ENCODE measurements around the gene TCERG1L.

TCERG1L gene

GRCh38 chr10:131053192-131053591 lies 258.3 kb downstream of the TCERG1L start:
- no peak for DNase-seq

GRCh38 chr10:131050162-131050766 lies 261.3 kb downstream of the TCERG1L start:
- DNase-seq, result no peak

GRCh38 chr10:131049016-131049415 lies 262.5 kb downstream of the TCERG1L start:
- DNase-seq, result no peak

- DNase-seq, result no peak
Observed at GRCh38 chr10:131048606-131049005, 262.9 kb downstream of the TCERG1L start.

- no peak for DNase-seq
Observed at GRCh38 chr10:131047501-131047900, 264.0 kb downstream of the TCERG1L start.

GRCh38 chr10:131046194-131046593 lies 265.3 kb downstream of the TCERG1L start:
- no peak for DNase-seq

GRCh38 chr10:131044379-131045111 lies 267.0 kb downstream of the TCERG1L start:
- DNase-seq, result no peak

- DNase-seq, result no peak
Observed at GRCh38 chr10:131043039-131043691, 268.4 kb downstream of the TCERG1L start.

Measured in SHP77 treated with DMSO at 0.1 percent for 48 hours (cell line).